Lung (tissue), 12 donors: ENCODE results near the gene MYLK3. TPM values are rescaled to one million over a fixed set of nuclear protein-coding genes. Genes with fewer than 3 reads are reported as not detected.

Experiments
- ATAC-seq: fragments of 200-7000 bp; cut with Tn5 transposase; one replicate; pipeline ENCODE4 v1.9.1; 2020; ENCODE audit warnings: moderate number of reproducible peaks; ENCODE audit not compliant: insufficient read depth, low FRiP score
- DNase-seq, 3 donors: peaks; one replicate each; pipeline ENCODE4 v3.0.0-alpha.2; 2013 to 2017
- H3K27ac ChIP-seq, 2 donors: one replicate each; pipeline ENCODE4 v1.5.1; 2013; ENCODE audit warnings: mild to moderate bottlenecking in 2 of 2, moderate library complexity in 2 of 2, control low read depth in 1 of 2, inconsistent platforms in 1 of 2, low read depth in 1 of 2, low read length in 1 of 2
- H3K27me3 ChIP-seq, 3 donors: one replicate each; pipeline ENCODE4 v1.5.1; 2013; ENCODE audit warnings: low read length in 2 of 3; ENCODE audit not compliant: control insufficient read depth in 3 of 3, insufficient read depth in 3 of 3
- H3K36me3 ChIP-seq, 4 donors: one replicate each; pipeline ENCODE4 v1.5.1; 2013; ENCODE audit warnings: low read length in 4 of 4, mild to moderate bottlenecking in 1 of 4, moderate library complexity in 1 of 4; ENCODE audit not compliant: control insufficient read depth in 4 of 4, insufficient read depth in 4 of 4
- H3K4me1 ChIP-seq, 5 donors: one replicate each; pipeline ENCODE4 v1.5.1; 2013; ENCODE audit warnings: low read length in 5 of 5, mild to moderate bottlenecking in 2 of 5, moderate library complexity in 1 of 5; ENCODE audit not compliant: control insufficient read depth in 5 of 5, insufficient read depth in 5 of 5
- H3K4me3 ChIP-seq: one replicate; pipeline ENCODE4 v1.5.1; 2013; ENCODE audit warnings: mild to moderate bottlenecking, control low read depth, moderate library complexity
- H3K9ac ChIP-seq, 2 donors: one replicate each; pipeline ENCODE4 v1.5.1; 2013; ENCODE audit warnings: low read length in 2 of 2, control low read depth in 1 of 2; ENCODE audit not compliant: insufficient read depth in 1 of 2
- H3K9me3 ChIP-seq, 4 donors: one replicate each; pipeline ENCODE4 v1.5.1; 2013; ENCODE audit warnings: low read length in 3 of 4, mild to moderate bottlenecking in 1 of 4, moderate library complexity in 1 of 4; ENCODE audit not compliant: control insufficient read depth in 4 of 4, insufficient read depth in 3 of 4
- CTCF ChIP-seq: IDR thresholded peaks from 2 replicates; pipeline ENCODE4 v1.5.1; 2012; ENCODE audit warnings: mild to moderate bottlenecking; ENCODE audit errors: control extremely low read depth, extremely low read depth
- WGBS, 2 donors: extraction: QIAGEN DNeasy Blood & Tissue Kit; methylation state at CpG; one replicate each; pipeline ENCODE4 v1.1.7; 2013; 5-methylcytosine and 5-hydroxymethylcytosine counted together
- polyA plus RNA-seq, 2 donors: library from polyadenylated mRNA; stranded (reverse); fragments of 200-250 nt; gene quantifications; one replicate each; pipeline ENCODE4 v1.2.1, GENCODE V29; 2013
- total RNA-seq, 2 donors: library from RNA; depleted of rRNA in 1 of 2; stranded (reverse); fragments of >200 nt in 1 of 2; gene quantifications; one replicate each; pipeline ENCODE4 v1.2.1, GENCODE V29; 2014 to 2021
- donor health status: control.
- donor health status: control.
- donor health status: Bipolar disorder and iron deficiency.
- donor health status: healthy.
- donor health status: DM: yes; HTN: yes; CAD: no.

Gene MYLK3
- total and polyA plus RNA-seq, 4 donors: 0.16 to 4.6 (median 1.4) TPM

- DNase-seq (no peak), ATAC-seq (no peak)
- Histone ChIP-seq H3K4me1 (peaks cover 0 to 16% (median 11%) of the 10 kb centered on the region in 5 donors), H3K9me3 (no peaks in the 10 kb centered on the region), H3K27ac (no peak overlapping the region), H3K27me3 (no peaks in the 10 kb centered on the region), H3K9ac (no peak overlapping the region), H3K36me3 (peaks cover 0 to 7% (median 1%) of the 10 kb centered on the region in 4 donors), H3K4me3 (no peak overlapping the region)
- 97 to 98% methylated on average over 2 of the region's 2 CpGs for WGBS, 2 donors
- TF ChIP-seq CTCF: no peak
These were observed 54.5 kb downstream of the MYLK3 start for GRCh38 chr16:46693598-46693997.

GRCh38 chr16:46691726-46692125 lies 56.4 kb downstream of the MYLK3 start:
- no peak overlapping the region for H3K9ac ChIP-seq
- H3K27me3 ChIP-seq: no peaks in the 10 kb centered on the region
- peaks cover 8 to 32% (median 11%) of the 10 kb centered on the region in 5 donors for H3K4me1 ChIP-seq
- H3K36me3 ChIP-seq: peaks cover 0 to 9% (median 1%) of the 10 kb centered on the region in 4 donors
- H3K4me3 ChIP-seq: no peak overlapping the region
- TF ChIP-seq CTCF: no peak
- ATAC-seq: no peak
- H3K27ac ChIP-seq: no peak overlapping the region
- no peak for DNase-seq
- 35 to 58% methylated on average over 4 of the region's 4 CpGs for WGBS, 2 donors
- H3K9me3 ChIP-seq: no peaks in the 10 kb centered on the region

- Histone ChIP-seq H3K36me3 (peaks cover 0 to 9% (median 1%) of the 10 kb centered on the region in 4 donors), H3K4me3 (no peak overlapping the region), H3K9me3 (no peaks in the 10 kb centered on the region), H3K9ac (peak overlapping the region; percentile 41 to 77), H3K27me3 (no peaks in the 10 kb centered on the region), H3K4me1 (peaks cover 9 to 35% (median 11%) of the 10 kb centered on the region in 5 donors), H3K27ac (peak overlapping the region in 1 of 2 donors; percentile 92)
- ATAC-seq (no peak), DNase-seq (peak in 2 of 3 donors; percentile 17 to 25)
- TF ChIP-seq CTCF: no peak
- 15 to 17% methylated on average over 21 of the region's 21 CpGs for WGBS, 2 donors
These were observed 57.6 kb downstream of the MYLK3 start for GRCh38 chr16:46690281-46691178.
